Measurements from ENCODE around the gene LRRC56. TPM values are rescaled to one million over a fixed set of nuclear protein-coding genes. Genes with fewer than 3 reads are reported as not detected.

Gene LRRC56
- total and polyA plus RNA-seq, 2 of the 13 experiments (the other 11 are each of a cell fraction or from before 2014, with no cell fraction given), result 0.11 to 0.29 TPM

GRCh38 chr11:565921-566509 is 28.7 kb downstream of the LRRC56 start (continued):
- TF ChIP-seq HMG20A (CRISPR knock-in tag; IDR thresholded peaks at IDR 0.05; ENCODE audit: borderline replicate concordance) (no peak), MED8 (CRISPR knock-in tag; IDR thresholded peaks at IDR 0.05; ENCODE audit: insufficient replicate concordance) (no peak), FOXK1 (CRISPR knock-in tag; IDR thresholded peaks at IDR 0.05; ENCODE audit: borderline replicate concordance, low read depth) (no peak), ZBTB8A (CRISPR knock-in tag; IDR thresholded peaks at IDR 0.05; ENCODE audit: borderline replicate concordance, low read depth) (no peak), SAP130 (CRISPR knock-in tag; IDR thresholded peaks at IDR 0.05; ENCODE audit: low read depth) (peak; percentile 54), PITX1 (CRISPR knock-in tag; IDR thresholded peaks at IDR 0.05) (peak; percentile 14; the same call in 1 of the 2 replicates), IKZF5 (CRISPR knock-in tag; IDR thresholded peaks at IDR 0.05) (no peak; the same call in 1 of the 2 replicates), GLMP (CRISPR knock-in tag; IDR thresholded peaks at IDR 0.05; ENCODE audit: borderline replicate concordance) (no peak), ZNF354B (CRISPR knock-in tag; IDR thresholded peaks at IDR 0.05) (no peak), ZNF12 (CRISPR knock-in tag; IDR thresholded peaks at IDR 0.05) (no peak), ELF4 (CRISPR knock-in tag; IDR thresholded peaks at IDR 0.05; ENCODE audit: borderline replicate concordance) (no peak), RBM39 (IDR thresholded peaks at IDR 0.05; ENCODE audit: low read depth, low read length, poor library complexity, severe bottlenecking) (no peak), TFDP2 (CRISPR knock-in tag; IDR thresholded peaks at IDR 0.05) (no peak), RFX1 (IDR thresholded peaks at IDR 0.05) (no peak), ZNF350 (CRISPR knock-in tag; IDR thresholded peaks at IDR 0.05; ENCODE audit: borderline replicate concordance, low read depth) (no peak; the same call in 1 of the 2 replicates), ZBTB20 (CRISPR knock-in tag; IDR thresholded peaks at IDR 0.05; ENCODE audit: borderline replicate concordance, low read depth) (no peak), GABPB1 (CRISPR knock-in tag; IDR thresholded peaks at IDR 0.05) (no peak), DPF2 (CRISPR knock-in tag; IDR thresholded peaks at IDR 0.05; ENCODE audit: borderline replicate concordance, low read depth) (no peak), ZNF280D (CRISPR knock-in tag; IDR thresholded peaks at IDR 0.05) (no peak), ZNF281 (CRISPR knock-in tag; IDR thresholded peaks at IDR 0.05; ENCODE audit: borderline replicate concordance) (no peak)
